HCT116 (cell line): ENCODE data around the gene SUPT6H.

Experiments used
- JUND ChIP-seq: IDR thresholded peaks from 2 replicates; pipeline ENCODE4 v1.6.1; 2012
- TCF7L2 ChIP-seq: IDR thresholded peaks from 2 replicates; pipeline ENCODE4 v1.7.0; 2011; ENCODE audit warnings: borderline replicate concordance, inconsistent platforms; ENCODE audit not compliant: insufficient read depth, insufficient read length; ENCODE audit errors: extremely low read depth
- YY1 ChIP-seq: IDR thresholded peaks from 2 replicates; pipeline ENCODE4 v1.6.1; 2011; ENCODE audit warnings: low read length, low read depth, moderate library complexity, mild to moderate bottlenecking; ENCODE audit not compliant: insufficient replicate concordance; ENCODE audit errors: extremely low read depth
- TF ChIP-seq, protein P1 (sequence below), 3 experiments: fragments of 200-600 bp in 1 of 3; sonication (generic) in 1 of 3; IDR thresholded peaks in 2 of 3; conservative IDR thresholded peaks in 1 of 3; 2 replicates each; pipeline ENCODE4 v1.5.1; 2012 to 2017; ENCODE audit warnings: low read depth in 2 of 3, low read length in 2 of 3, antibody characterized with exemption in 1 of 3, borderline replicate concordance in 1 of 3, control low read depth in 1 of 3, mild to moderate bottlenecking in 1 of 3, mixed read lengths in 1 of 3, mixed run types in 1 of 3, moderate library complexity in 1 of 3; ENCODE audit not compliant: insufficient read depth in 1 of 3

GRCh38 chr17:28622186-28622585, 39.8 kb upstream of the SUPT6H start:
- TF ChIP-seq, protein P1, sequence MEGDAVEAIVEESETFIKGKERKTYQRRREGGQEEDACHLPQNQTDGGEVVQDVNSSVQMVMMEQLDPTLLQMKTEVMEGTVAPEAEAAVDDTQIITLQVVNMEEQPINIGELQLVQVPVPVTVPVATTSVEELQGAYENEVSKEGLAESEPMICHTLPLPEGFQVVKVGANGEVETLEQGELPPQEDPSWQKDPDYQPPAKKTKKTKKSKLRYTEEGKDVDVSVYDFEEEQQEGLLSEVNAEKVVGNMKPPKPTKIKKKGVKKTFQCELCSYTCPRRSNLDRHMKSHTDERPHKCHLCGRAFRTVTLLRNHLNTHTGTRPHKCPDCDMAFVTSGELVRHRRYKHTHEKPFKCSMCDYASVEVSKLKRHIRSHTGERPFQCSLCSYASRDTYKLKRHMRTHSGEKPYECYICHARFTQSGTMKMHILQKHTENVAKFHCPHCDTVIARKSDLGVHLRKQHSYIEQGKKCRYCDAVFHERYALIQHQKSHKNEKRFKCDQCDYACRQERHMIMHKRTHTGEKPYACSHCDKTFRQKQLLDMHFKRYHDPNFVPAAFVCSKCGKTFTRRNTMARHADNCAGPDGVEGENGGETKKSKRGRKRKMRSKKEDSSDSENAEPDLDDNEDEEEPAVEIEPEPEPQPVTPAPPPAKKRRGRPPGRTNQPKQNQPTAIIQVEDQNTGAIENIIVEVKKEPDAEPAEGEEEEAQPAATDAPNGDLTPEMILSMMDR (IDR thresholded peaks at IDR 0.05 in 2 of 3, conservative IDR thresholded peaks at IDR 0.05 in 1 of 3; ENCODE audit: borderline replicate concordance in 1 of 3, insufficient read depth in 1 of 3, low read depth in 2 of 3, low read length in 2 of 3), result no peak
- TF ChIP-seq YY1, result no peak
- TF ChIP-seq JUND, result no peak
- no peak for TF ChIP-seq TCF7L2
